GM19463 (cell line): ENCODE results near the gene SDHA.
A peak's percentile ranks its signal among the peaks of the same experiment; 100 is the strongest.

Source experiments
- ATAC-seq: cut with Tn5 transposase; IDR thresholded peaks from one replicate; pipeline ENCODE4 v1.9.1; 2021; ENCODE audit warnings: mild to moderate bottlenecking, moderate library complexity; ENCODE audit not compliant: unreplicated experiment

SDHA gene

DNA sequence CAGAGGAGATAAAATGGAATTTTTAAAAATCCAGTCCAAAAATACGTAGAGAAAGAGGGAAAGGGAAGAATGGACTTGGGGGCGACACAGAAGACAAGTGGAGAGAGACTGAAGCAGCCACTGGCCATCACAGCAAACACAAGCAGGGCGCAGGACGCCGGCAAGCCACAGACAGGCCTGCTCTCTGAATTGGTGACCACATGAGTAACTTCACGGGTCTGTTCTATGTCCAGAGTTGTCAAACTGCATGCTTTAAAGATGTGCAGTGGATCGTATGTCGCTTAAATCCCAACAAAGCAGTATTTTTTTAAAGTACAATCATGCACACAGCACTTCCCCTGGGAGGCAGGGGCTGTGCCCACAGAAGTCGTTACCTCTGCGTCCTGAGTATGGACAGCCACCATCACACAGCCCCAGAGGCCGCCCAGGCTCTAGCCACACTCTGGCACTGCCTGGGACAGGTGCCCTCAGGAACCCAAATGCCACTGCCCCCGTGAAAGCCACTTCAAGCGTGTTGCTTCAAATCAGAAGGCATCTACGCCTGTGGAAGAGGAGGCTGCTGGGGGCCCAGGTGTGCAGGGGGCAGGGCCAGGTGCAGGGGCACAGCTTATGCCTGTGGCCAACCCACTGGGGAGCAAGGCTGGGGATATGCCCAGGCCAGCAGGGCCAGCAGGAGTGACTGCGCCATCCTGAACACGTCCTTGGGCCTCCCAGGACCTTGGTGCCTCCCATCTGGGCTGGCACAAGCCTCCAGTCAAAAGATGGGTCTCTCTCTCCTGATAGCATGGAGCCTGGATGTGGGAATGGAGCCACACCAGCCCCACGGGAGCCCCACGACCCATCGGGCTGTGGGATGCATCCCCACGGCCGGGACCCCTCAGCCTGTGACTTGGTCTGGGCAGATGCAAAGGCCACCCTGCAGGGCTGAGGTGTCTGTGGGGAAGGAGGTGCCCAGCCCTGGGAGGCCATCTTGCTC is 32.7 kb upstream of the SDHA start:
- no peak for ATAC-seq

DNA sequence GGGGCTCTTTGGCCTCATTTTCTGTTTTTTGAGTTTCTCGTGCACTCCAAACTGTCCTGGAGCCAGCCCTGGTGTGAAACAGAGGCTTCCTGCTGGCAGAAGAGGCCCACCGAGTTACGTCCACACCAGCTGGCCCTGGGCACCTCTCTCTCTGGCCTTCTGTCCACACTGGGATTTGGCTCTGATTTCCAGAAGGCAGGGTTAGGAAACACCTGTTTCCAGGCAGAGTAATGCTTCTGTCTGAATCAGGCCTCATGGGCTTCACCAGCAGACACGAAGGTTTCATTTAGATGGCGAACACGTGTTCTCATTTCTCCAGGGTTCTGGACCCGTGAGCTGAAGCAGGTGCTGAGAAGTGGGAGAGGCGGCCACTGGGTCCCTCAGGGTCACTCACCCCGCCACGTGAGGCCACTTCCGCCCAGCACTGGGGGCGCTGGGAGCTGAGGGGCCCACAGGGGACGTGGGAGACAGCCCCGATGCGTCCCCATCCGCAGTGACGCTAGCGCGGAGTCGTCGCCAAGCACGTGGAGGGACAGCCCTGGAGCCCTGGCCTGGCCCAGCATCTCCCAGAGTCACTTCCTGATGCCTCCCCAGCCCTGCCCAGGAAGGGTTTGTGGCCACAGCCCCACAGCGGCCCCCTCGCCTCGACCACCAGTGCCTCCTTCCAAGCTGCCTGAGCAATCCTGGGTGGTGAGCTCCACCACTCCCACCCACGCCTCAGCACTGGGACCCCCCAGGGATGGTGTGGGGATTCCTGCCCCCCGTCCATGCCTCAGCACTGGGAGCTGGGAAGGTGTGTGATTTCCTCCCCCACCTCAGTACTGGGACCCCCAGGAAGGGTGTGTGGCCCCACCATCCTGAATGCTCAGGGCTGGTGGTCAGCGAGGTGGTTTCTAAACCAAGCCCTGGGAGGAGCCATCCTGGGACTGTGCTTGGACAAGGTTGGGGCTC is 31.8 kb upstream of the SDHA start:
- no peak for ATAC-seq

DNA sequence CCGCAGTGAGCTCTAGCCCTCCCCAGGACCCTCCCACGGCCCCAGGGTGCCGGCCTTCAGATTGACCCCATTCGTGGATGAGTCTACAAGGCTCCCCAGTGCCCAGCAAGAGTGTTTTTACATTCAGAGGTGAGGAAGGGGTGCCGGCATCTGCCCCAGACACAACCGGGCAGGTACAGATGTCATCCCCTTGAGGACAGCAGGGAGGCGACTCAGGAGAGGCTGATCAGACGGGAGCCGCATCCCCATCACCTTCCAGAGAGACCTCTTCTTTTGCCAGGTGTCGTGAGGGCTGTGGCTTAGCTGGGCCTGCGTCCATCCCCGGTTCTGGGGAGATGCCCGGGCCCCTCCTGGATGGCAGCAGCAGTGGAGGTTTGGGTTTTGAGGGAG is 31.1 kb upstream of the SDHA start:
- no peak for ATAC-seq

DNA sequence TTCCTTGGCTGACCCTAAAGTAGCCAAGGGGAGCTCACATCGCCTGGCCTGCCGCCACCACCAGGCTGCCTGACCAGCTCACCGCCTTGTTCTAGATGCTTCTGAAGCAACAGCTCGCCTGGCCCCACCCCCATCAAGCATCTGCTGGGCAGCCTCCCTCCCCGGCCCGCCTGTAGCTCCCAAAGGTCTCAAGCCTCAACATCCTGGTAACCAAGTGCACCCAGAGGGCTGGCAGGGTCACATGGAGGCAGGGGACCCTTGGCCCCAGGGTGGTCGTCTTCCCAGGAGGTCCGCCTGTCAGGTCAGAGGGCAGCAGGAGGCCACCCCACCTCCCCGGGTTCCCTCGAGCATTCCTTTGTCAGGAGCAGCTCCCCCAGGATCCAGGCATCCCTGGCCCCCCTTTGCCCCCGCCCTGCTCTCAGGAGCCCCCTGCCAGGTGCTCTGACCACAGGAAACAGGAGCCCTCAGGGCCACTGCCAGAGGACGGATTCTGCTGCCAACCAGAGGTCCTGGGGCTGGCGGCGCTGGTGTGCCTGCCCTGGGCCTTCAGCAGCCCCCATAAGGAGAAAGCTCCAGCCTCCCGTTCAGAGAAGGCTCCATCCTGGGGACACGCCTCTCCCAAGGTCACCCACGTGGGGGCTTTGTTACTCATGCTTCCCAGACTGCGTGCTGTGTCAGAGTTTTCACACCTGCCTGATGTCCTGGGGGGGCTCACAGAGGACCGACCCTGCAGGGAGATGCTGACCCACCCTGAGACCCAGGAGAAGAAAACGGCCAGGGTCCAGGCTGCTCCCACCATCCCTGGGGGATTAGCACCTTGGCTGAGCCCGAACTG is 30.3 kb upstream of the SDHA start:
- no peak for ATAC-seq

DNA sequence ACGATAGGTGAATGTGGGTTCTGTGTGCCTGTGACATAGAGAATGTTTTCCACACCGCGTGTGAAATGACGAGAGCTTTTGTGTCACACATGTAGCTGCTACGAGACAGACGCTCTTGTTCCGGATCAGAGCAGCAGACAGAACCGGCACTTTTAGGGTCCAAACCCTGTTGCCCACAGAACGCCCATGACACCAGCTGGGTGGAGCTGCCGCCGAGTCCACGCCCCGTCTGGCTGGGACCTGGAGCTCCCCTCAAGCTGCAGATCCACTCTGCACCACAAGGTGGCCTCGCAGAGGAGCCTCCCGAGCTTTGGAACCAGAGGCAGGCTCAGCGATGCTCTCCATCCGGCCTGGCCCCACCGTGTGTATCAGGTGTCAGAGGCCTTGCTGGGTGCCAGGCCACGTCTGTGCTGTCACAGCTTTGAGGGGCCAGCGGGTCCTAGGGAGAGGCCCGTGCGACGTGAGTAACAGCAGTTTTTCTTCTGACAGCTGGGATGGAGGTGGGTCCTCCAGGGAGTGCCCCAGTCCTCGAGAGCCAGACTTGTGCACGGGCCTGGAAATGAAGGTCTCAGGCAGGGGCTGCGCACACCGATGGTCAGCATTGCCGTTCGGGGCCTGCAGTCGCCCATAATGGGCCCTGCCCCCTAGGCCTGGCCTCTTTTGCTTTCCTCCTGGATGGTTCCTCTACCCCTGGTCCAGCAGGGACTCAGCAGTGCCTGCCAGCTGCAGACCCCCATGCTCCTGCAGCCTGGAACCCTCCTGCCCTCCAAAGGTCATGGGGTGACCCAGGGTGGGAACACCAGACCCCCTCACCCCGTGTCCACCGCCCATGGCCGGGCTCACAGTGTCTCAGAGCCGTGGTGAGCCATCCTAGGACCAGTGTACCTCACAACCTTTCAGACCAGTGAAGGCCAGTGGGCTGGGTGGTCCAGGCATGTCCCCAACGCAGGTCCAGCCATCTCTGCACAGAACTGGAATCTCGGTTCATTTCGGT is 29.3 kb upstream of the SDHA start:
- peak; percentile 70 for ATAC-seq

DNA sequence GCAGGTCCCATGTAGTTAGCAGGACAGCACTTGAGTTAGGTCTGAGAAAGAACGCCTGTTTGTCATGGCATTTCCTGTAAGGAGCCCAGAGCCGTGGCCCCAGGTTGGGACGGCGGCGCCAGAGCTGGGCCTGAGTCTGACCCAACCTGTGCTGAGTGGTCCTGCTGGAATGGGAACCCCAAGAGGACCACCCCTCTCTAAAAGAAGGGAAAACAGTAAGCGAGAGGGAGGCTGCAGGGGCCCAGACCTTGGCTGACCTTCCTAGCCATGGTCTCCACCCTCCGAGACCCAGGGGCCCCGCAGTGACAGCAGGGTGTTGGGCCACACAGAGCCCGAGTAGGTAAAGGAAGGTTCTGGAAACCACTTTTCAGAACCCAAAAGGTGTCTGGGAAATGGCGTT is 28.6 kb upstream of the SDHA start:
- no peak for ATAC-seq

DNA sequence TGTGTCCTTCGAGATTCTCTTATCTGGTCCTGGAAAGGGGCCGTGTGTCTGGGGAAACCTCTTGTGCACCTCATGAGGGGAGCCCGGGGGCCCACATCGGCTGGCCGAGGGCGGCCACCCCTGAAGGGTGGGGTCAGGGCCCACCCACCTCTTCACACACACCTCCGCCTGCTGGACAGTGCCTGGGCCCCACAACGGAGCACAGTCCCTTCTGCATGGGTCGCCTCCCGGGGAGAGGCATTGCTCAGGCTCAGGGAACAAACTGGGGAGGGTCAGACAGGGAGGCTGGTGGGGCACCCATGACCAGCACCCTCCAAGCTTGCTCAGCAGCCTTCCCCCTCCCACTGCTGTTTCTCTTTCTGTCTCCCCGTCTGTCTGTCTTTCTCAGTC is 28.1 kb upstream of the SDHA start:
- no peak for ATAC-seq

DNA sequence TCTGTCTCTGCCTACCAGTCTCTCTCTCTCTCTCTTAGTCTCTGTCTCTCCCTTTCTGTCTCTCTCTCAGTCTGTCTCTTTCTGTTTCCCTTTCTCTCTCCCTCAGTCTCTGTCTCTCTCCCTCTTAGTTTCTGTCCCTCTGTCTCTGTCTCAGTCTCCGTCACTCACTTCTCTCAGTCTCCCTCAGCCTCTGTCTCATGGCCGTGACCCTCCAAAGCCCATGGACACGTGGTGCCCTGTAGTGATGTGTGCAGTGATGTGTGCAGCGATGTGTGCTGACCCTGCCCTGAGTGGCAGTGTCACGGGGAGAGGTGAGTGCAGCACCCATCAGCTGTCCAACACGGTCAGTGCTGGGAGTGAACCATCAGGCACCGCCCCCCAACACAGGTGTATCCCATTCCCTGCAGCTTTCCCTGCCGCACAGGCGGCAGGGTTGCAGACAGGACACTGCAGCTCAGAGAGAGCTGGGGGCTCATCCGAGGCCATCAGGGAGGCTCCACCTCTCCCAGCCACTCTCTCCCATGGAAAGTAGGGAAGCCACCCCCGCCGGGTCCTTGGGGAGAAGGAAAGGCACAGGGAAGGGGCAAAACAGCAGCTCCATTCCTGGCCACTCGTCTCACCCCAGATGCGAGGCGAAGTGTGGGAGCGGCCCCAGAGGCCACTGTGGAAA is 27.6 kb upstream of the SDHA start:
- ATAC-seq: peak; percentile 24

DNA sequence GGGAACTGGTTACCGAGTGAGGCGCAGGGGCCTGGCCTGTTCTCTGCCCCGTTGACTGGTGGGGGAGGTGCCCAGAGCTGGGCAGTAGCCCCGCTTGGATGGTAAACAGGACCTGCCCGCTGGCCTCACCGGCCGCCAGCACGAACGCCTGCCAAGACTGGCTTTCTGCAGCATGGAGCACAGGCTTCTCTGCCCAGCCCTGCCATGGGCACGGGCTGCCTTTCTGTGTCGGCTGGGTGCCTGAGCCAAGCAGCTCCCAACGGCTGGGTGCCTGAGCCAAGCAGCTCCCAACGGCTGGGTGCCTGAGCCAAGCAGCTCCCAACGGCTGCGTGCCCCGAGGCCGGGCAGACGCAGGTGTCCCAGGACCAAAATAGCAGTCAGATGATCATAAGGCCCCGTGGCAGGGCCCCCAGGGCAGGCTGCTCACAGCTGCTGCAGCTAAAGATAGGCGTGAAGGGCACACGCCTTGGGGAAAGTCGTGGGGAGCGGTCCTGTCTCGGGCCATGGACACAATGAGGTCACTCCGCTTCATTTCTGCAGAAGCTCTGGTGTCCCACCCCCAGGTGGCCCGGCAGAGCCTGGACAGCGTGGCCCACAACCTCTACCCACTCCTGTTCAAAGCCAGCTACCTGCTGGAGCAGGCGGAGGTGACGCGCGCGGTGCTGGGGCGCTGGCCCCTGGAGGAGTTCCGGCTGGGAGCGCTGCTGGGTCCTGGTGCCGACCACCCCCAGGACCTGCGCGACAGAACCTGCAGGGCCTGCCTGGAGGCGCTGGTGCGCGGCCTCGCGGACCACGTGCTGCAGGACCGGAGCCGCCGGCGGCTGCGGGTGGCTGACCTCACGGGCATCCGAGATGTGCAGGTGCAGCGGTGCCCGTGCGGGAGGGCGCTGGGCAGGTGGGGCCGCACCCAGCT is 26.8 kb upstream of the SDHA start, which contains the start of gene LRRC14B:
LRRC14B (plus strand) TSS at position 460 of the 913 bp plus-strand sequence; CDS start at position 504, 44 bp downstream.
- ATAC-seq: peak; percentile 39

DNA sequence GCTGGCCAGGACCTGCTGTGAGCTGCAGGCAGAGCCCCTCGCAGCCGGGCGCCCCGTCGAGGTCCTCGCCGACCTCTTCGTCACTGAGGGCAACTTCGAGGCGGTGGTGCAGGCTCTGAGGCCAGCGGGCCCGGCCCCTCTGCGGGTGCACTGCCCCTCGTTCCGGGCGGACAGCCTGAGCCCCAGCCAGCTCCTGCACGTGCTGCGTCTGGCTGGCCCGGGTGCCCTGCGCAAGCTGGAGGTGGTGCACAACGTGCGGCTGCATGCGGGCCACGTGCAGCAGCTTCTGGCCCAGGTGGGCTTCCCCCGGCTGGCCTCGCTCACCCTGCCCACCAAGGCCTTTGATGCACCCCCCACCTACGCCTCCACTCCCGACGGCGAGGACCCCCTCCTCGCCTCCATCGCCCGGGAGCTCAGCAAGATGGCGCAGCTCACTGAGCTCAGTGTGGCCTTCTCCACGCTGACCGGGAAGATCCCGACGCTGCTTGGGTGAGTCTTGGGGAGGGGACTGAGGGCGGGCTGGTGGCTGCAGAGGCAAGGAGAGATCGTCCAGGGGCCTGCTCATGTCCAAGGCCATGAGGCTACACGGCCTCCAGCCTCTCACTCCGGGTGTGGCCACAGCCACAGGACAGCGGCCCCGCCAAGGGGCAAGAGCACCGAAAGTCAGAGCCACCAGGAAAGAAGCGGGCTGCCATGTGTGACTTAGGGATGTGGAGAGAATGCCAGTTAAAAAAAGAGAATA is 26.0 kb upstream of the SDHA start:
- ATAC-seq: no peak

DNA sequence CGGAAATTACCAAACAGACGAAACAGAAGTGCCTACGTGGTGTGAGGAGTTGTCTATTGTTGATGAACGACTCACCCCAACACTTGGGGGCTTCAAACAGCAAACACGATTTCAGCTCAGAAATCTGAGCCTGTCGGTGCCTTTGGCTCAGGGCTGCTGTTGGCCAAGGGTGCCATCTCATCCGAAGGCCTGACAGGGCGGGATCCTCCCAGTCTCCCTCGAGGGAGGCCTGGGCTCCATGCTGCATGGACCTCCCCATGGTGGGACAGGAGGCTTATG is 25.5 kb upstream of the SDHA start:
- no peak for ATAC-seq

DNA sequence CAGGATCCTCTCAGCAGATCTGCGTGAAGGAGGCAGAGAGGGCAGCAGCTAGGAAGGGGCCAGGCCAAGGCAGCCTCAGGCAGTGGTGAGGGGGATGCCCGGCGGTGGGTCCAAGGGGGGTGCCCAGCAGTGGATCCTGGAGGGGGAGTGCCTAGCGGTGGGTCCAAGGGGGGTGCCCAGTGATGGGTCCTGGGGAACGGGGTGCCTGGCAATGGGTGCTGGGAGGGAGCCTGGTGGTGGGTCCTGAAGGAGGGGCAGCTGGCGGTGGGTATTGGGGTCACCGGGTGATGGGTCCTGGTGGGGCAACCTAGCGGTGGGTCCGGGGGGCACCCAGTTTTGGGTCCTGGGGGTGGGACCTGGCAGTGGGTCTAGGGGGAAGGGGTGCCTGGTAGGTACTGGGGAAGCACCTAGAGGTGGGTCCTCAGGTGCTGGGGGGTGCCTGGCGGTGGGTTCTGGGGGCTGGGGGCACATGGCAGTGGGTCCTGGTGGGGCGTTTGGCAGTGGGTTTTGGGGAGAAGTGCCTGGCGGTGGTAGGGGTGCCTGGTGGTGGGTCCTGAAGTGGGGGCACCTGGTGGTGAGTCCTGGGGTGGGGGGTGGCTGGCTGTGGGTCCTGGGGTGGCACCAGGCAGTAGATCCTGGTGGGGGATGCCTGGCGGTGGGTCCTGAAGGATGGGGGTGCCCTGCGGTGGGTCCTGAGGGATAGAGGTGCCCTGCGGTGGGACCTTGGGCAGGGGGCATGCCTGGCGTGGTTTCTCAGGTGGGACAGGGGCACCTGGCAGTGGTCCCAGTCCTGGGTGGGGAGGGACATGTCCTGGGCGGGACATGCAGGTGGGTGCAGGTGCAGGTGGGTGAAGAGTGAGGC is 24.9 kb upstream of the SDHA start:
- no peak for ATAC-seq

DNA sequence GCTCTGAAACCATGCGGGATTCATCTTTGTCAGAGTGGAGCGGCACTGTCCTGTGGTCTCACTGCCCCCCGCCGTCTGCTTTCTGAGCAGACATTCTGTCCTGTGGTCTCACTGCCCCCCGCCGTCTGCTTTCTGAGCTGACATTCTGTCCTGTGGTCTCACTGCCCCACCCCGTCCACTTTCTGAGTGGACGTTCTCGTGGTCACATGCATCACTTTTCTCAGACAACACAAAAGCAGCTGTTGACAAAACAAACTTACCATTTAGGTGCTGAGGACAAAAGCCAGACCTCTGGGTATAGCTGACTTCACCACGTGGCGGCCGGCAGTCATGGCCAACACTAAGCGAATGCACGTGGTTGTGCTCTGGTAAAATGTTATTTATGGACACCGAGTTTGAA is 24.0 kb upstream of the SDHA start:
- no peak for ATAC-seq

DNA sequence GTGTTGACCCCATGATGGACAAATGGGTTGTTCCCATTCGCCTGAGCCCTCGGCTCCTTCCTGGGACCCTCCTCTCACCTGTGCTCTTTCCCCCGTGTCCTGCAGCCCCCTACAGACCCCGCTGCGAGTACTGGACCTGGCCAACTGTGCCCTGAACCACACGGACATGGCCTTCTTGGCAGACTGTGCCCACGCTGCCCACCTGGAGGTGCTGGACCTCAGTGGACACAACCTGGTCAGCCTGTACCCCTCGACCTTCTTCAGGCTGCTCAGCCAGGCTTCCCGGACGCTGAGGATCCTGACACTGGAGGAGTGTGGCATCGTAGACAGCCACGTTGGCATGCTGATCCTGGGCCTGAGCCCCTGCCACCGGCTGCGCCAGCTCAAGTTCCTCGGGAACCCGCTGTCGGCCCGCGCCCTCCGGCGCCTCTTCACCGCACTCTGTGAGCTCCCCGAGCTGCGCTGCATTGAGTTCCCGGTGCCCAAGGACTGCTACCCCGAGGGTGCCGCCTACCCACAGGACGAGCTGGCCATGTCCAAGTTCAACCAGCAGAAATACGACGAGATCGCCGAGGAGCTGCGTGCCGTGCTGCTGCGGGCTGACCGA is 23.4 kb upstream of the SDHA start:
- ATAC-seq: no peak

DNA sequence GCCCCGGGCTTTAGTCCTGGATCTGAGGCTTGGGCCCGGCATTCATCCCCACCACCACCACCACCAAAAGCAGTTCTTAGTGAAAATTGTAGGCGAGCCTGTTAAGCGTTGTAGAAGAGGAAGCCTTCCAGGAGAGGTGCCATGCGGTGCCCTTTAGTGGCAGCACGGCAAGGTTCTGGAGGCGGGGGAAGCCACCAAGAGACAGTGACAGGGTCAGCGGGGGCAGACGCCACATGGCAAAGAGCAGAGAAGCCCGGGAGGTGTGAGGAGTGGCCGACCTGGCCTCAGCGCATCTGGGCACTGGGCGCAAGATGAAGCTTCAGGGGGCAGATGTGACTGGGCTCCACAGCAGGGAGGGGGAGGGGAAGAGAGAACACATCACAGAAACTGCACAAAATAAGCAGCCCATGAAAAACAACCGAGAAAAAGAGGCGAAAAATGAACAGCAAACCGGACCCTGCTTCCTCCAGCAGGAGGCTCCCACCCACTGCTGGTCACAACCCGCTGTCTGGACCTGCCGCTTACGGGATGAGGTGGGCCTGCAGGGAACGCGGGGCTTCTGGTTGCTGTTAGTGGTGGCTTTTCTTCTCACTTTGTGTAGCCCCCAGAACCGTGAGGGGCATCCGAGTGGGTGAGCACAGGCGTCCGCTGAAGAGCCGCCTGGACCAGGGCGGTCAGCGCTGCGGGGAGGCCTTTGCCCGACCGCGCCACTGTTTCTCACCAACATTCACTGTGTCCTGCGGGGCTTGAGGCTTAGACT is 22.5 kb upstream of the SDHA start:
- no peak for ATAC-seq
